Keratinocyte (primary cell): Measurements from ENCODE around the gene R3HDM2. TPM values are rescaled to one million over a fixed set of nuclear protein-coding genes. Genes with fewer than 3 reads are reported as not detected.

Experiments used
- DNase-seq: peaks from one replicate; pipeline ENCODE4 v3.0.0-alpha.2; 2011; ENCODE audit warnings: low read depth, missing footprints, low spot score
- FAIRE-seq: peaks from 2 replicates; lab custom pipeline; 2011; peaks lifted over from hg19 to GRCh38; lab: Jason Lieb, UNC
- H2AFZ ChIP-seq: 2 replicates; pipeline ENCODE4 v1.6.0; 2012; ENCODE audit warnings: low read length, control low read depth, inconsistent platforms; ENCODE audit not compliant: control insufficient read depth
- H3K27ac ChIP-seq: 2 replicates; pipeline ENCODE4 v1.5.1; 2011; ENCODE audit warnings: low read length; ENCODE audit not compliant: control insufficient read depth, insufficient read depth
- H3K27me3 ChIP-seq: 3 replicates; pipeline ENCODE4 v1.6.0; 2011; ENCODE audit warnings: low read length; ENCODE audit not compliant: control insufficient read depth, insufficient read depth; ENCODE audit errors: extremely low read depth
- H3K36me3 ChIP-seq, 2 experiments: 2 replicates in 1 of 2; 3 replicates in 1 of 2; pipeline ENCODE4 v1.5.1; 2011; ENCODE audit warnings: low read length in 2 of 2, mild to moderate bottlenecking in 1 of 2; ENCODE audit not compliant: control insufficient read depth in 2 of 2, insufficient read depth in 2 of 2; ENCODE audit errors: extremely low read depth in 1 of 2
- H3K4me1 ChIP-seq: 3 replicates; pipeline ENCODE4 v1.5.1; 2011; ENCODE audit warnings: low read length; ENCODE audit not compliant: control insufficient read depth, insufficient read depth; ENCODE audit errors: extremely low read depth
- H3K4me2 ChIP-seq: 3 replicates; pipeline ENCODE4 v1.6.0; 2011; ENCODE audit warnings: low read depth, low read length; ENCODE audit not compliant: control insufficient read depth, insufficient read depth; ENCODE audit errors: extremely low read depth
- H3K4me3 ChIP-seq, 3 experiments: fragments of 200-600 bp in 1 of 3; sonication (generic) in 1 of 3; 2 replicates in 2 of 3; 3 replicates in 1 of 3; pipeline ENCODE4 v1.5.1; 2011 to 2016; ENCODE audit warnings: low read length in 3 of 3, mild to moderate bottlenecking in 3 of 3, control low read depth in 2 of 3, inconsistent platforms in 1 of 3, low read depth in 1 of 3, mixed read lengths in 1 of 3, mixed run types in 1 of 3, moderate library complexity in 1 of 3; ENCODE audit not compliant: control insufficient read depth in 2 of 3, insufficient read depth in 2 of 3; ENCODE audit errors: extremely low read depth in 1 of 3
- H3K79me2 ChIP-seq: 2 replicates; pipeline ENCODE4 v1.6.0; 2012; ENCODE audit warnings: low read length; ENCODE audit not compliant: control insufficient read depth, insufficient read depth
- H3K9ac ChIP-seq: 3 replicates; pipeline ENCODE4 v1.6.0; 2011; ENCODE audit warnings: low read length; ENCODE audit not compliant: control insufficient read depth, insufficient read depth; ENCODE audit errors: extremely low read depth
- H3K9me1 ChIP-seq: 3 replicates; pipeline ENCODE4 v1.6.0; 2011; ENCODE audit warnings: low read length; ENCODE audit not compliant: control insufficient read depth, insufficient read depth; ENCODE audit errors: extremely low read depth
- H3K9me3 ChIP-seq: 2 replicates; pipeline ENCODE4 v1.5.1; 2012; ENCODE audit warnings: low read depth, low read length; ENCODE audit not compliant: control insufficient read depth
- H4K20me1 ChIP-seq: 3 replicates; pipeline ENCODE4 v1.6.0; 2011; ENCODE audit warnings: low read length; ENCODE audit not compliant: control insufficient read depth, insufficient read depth; ENCODE audit errors: extremely low read depth
- CTCF ChIP-seq, 3 experiments: IDR thresholded peaks in 1 of 3; conservative IDR thresholded peaks in 1 of 3; optimal IDR thresholded peaks in 1 of 3; 2 replicates in 2 of 3; 3 replicates in 1 of 3; pipeline versions ENCODE3 to v1.5.1; 2011; ENCODE audit warnings: low read length in 3 of 3, mild to moderate bottlenecking in 3 of 3, moderate library complexity in 2 of 3, control low read depth in 1 of 3, inconsistent platforms in 1 of 3; ENCODE audit not compliant: insufficient read depth in 2 of 3; ENCODE audit errors: extremely low read depth in 1 of 3
- EZH2 ChIP-seq: IDR thresholded peaks from one replicate; pipeline ENCODE4 v1.6.1; 2012; ENCODE audit warnings: inconsistent platforms, mild to moderate bottlenecking, low read length, moderate library complexity
- dilution Hi-C: fragments of 300-500 bp; cut with MboI; formaldehyde crosslinking; loops from one replicate; pipeline ENCODE4 v1.7.0; 2020; ENCODE audit warnings: low sequenced_read_pairs; ENCODE audit not compliant: extremely low pct_ligation_motif_present
- polyA plus RNA-seq, 5 experiments: library from polyadenylated mRNA; depleted of rRNA in 3 of 5; stranded (reverse) in 3 of 5; stranded (forward) in 1 of 5; unstranded in 1 of 5; fragments of >200 nt; gene quantifications; 1 replicate in 1 of 5; 2 replicates in 3 of 5; 3 replicates in 1 of 5; pipeline versions ENCODE4 v1.2.1 to v1.2.3, GENCODE V29; 2011 to 2012; ENCODE audit warnings: missing spikeins in 2 of 5, low read depth in 1 of 5, low replicate concordance in 1 of 5

R3HDM2 gene
- polyA plus RNA-seq, 1 donor (not counting 4 experiments of a cell fraction or from before 2014, with no cell fraction given): 11.1 TPM

- Histone ChIP-seq H3K9ac (no peak overlapping the region), H3K9me3 (no peaks in the 10 kb centered on the region), H2AFZ (no peak overlapping the region), H3K36me3 (no peaks in the 10 kb centered on the region), H3K27ac (no peak overlapping the region), H3K4me1 (no peaks in the 10 kb centered on the region), H3K4me3 (no peak overlapping the region), H3K4me2 (no peak overlapping the region), H4K20me1 (no peaks in the 10 kb centered on the region), H3K27me3 (peaks cover 80% of the 10 kb centered on the region), H3K79me2 (no peaks in the 10 kb centered on the region), H3K9me1 (no peaks in the 10 kb centered on the region)
- FAIRE-seq: no peak
- no peak for DNase-seq
- dilution Hi-C loops: no loop called here
- TF ChIP-seq CTCF (optimal IDR thresholded peaks at IDR 0.05 in 1 of 3, IDR thresholded peaks at IDR 0.05 in 1 of 3, conservative IDR thresholded peaks at IDR 0.05 in 1 of 3; ENCODE audit: extremely low read depth in 1 of 3, insufficient read depth in 2 of 3, low read length in 3 of 3): no peak
- no peak for TF ChIP-seq EZH2
Observed at GRCh38 chr12:57470286-57470969, 39.6 kb upstream of the R3HDM2 start.

GRCh38 chr12:57469296-57470164, 38.7 kb upstream of the R3HDM2 start:
- Histone ChIP-seq H3K9ac (no peak overlapping the region), H3K79me2 (no peaks in the 10 kb centered on the region), H3K27me3 (peaks cover 71% of the 10 kb centered on the region), H3K9me3 (no peaks in the 10 kb centered on the region), H2AFZ (no peak overlapping the region), H4K20me1 (no peaks in the 10 kb centered on the region), H3K4me1 (no peaks in the 10 kb centered on the region), H3K4me3 (no peak overlapping the region), H3K9me1 (no peaks in the 10 kb centered on the region), H3K27ac (no peak overlapping the region), H3K4me2 (no peak overlapping the region), H3K36me3 (no peaks in the 10 kb centered on the region)
- FAIRE-seq (no peak), DNase-seq (no peak)
- TF ChIP-seq CTCF (optimal IDR thresholded peaks at IDR 0.05 in 1 of 3, IDR thresholded peaks at IDR 0.05 in 1 of 3, conservative IDR thresholded peaks at IDR 0.05 in 1 of 3; ENCODE audit: extremely low read depth in 1 of 3, insufficient read depth in 2 of 3, low read length in 3 of 3) (no peak), EZH2 (no peak)
- dilution Hi-C loops: no loop called here
